Bone marrow (tissue), 2 donors: ENCODE data around the gene SLC12A3.

Source experiments
- DNase-seq, 2 donors: peaks; one replicate each; lab custom pipeline; 2025; lab: John Stamatoyannopoulos, UW

The SLC12A3 gene, protein sequence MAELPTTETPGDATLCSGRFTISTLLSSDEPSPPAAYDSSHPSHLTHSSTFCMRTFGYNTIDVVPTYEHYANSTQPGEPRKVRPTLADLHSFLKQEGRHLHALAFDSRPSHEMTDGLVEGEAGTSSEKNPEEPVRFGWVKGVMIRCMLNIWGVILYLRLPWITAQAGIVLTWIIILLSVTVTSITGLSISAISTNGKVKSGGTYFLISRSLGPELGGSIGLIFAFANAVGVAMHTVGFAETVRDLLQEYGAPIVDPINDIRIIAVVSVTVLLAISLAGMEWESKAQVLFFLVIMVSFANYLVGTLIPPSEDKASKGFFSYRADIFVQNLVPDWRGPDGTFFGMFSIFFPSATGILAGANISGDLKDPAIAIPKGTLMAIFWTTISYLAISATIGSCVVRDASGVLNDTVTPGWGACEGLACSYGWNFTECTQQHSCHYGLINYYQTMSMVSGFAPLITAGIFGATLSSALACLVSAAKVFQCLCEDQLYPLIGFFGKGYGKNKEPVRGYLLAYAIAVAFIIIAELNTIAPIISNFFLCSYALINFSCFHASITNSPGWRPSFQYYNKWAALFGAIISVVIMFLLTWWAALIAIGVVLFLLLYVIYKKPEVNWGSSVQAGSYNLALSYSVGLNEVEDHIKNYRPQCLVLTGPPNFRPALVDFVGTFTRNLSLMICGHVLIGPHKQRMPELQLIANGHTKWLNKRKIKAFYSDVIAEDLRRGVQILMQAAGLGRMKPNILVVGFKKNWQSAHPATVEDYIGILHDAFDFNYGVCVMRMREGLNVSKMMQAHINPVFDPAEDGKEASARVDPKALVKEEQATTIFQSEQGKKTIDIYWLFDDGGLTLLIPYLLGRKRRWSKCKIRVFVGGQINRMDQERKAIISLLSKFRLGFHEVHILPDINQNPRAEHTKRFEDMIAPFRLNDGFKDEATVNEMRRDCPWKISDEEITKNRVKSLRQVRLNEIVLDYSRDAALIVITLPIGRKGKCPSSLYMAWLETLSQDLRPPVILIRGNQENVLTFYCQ

DNA sequence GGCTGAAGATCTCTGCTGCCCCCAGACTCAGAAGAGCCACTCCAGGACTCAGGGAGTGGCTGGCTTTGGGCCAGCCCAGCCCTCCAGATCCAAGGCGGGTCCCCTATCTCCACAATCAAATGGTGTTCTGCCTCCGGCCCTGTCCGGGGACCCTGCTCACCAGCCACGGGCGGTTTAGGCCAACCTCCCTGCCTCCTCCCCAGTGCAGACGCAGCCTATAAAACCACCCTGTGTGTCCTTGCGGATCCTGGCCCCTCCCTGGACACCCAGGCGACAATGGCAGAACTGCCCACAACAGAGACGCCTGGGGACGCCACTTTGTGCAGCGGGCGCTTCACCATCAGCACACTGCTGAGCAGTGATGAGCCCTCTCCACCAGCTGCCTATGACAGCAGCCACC, at the start of gene SLC12A3:
Gene SLC12A3 (plus strand): TSS at position 248 of the 400 bp plus-strand sequence. CDS start 29 bp downstream, at position 277.
- no peak for DNase-seq

DNA sequence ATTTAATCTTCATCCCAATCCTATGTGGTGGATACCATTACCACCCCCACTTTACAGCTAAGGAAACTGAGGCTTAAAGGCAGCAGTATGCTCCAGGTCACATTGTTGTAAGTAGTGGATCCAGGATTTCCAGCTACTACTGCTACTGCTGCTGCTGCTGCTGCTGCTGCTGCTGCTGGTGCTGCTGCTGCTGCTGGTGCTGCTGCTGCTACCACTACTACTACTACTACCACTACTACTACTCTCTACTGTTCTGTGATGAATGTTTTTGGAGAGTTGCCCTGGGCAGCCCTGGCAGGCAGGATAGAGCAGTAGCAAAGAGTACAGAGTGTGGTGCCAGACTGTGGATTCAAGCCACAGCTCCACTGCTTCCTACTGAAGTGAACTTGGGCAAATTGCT, 49.3 kb upstream of the SLC12A3 start:
- DNase-seq, result no peak

DNA sequence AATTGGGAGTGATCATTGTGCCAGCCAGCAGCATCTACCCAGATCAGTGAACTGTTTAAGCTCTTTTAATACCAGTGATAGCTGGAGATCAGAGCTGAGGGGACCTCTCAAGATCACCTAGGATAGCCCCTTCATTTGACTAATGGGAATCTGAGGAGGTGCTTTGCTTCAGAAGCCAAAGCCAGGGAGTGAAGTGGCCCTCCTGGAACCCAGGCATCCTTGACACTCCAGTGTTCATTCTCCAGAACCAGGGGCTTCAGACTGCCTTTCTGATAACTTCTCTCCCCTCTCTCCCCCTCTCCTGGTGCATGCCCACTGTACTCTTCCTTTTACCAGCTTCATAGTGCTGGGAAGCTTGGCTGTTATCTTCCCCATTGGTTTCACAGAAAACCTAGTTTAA, 48.0 kb upstream of the SLC12A3 start:
- no peak for DNase-seq

DNA sequence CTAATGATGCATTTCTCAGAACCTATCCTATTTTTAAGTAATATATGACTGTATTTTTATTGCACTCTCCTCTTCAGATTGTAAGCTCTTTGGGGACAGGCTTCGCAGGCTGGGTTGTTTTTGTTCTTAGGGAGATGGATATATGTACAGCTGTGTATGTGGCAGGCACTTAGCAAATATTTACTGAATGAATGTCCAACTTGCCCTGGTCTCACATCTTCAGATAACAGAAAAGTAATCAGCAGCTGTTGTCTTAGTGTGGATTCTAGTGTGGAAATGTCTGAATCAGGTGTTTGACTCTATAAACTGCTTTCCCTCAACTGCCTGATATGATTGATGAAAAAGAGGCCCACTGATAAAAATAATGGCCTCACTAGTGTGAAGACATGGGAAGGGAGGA, 47.1 kb upstream of the SLC12A3 start:
- no peak for DNase-seq

DNA sequence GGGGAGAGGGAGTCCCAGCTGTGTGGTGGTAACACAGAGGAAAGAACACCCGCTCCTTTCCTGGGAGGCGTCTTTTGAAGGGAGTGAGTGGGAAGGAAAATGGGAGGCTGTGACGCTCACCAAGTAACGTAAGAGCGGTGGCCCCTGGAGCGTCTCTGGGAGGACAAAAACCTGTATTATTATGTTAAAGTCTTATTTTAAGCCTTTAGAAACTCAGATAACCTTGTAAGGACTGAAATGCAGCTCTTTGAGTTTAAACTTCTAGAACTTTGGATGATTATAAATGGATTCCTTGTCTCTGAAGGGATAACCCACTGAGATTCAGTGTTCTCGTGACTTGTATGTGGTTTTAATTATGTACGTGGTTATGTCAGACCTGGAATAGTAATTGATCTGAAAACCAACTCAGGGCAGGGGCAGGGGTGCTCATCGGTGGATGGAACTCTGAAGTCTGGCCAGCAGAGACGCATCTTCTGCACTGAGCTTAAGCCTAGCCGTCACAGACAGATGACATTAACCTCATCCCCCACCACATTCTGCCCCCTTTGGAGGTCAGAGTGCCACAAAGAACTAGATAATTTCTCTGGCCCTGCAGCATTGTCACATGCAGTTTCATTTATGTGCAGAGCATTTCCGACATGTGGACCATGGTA, 41.8 kb upstream of the SLC12A3 start:
- no peak for DNase-seq

DNA sequence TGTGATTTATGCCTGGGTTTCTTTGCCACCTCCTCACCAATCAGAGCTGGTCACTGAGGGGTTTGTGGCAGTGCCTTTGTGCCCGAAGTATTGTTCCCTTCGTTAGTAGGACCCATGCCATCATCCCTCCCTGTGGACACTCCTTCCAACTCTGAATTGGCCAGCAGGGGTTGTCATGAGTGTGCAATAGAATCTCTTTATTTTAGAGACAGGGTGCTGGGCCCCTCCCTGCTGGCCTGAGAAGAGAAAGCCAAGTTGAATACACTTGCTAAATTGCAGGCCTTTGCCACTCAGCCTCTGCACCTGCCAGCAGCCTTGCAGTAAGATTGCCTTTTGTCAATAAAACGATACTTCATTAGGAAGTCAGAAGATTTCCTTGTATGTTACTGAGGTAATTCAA, 40.7 kb upstream of the SLC12A3 start:
- DNase-seq, result no peak

DNA sequence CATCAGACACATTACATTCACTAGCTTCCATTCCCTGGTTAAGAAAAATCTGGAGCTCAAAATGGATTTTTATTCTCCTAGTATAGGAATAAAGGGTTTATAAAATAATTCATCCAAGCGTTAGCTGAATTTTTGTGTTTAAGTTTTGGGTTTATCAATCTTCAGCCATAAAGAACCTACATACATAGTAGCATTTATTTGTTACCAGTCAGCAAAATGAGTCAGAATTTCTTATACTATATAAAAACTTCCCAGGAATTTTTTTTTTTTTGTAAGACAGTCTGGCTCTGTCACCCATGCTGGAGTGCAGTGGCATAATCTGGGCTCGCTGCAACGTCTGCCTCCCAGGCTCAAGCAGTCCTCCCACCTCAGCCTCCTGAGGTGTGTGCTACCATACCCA, 40.2 kb upstream of the SLC12A3 start:
- no peak for DNase-seq

DNA sequence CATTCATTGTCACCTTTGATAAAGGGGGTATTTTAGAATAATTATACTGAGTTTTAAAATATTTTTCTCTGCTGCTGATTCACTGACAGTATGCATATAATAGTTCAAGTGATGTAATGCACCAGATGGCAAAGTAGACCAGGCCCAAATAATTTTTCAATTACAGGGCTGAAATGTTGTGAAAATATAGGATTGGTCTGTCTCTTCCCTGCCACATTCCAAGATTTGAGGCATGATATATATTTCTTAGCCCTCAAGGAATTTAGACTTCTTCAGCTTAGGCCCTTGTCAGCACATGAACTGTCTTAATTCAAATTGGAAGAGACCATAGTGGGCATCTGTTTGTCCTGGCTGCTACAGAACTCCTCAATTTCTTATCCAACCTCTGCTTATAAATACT, 39.2 kb upstream of the SLC12A3 start:
- no peak for DNase-seq

DNA sequence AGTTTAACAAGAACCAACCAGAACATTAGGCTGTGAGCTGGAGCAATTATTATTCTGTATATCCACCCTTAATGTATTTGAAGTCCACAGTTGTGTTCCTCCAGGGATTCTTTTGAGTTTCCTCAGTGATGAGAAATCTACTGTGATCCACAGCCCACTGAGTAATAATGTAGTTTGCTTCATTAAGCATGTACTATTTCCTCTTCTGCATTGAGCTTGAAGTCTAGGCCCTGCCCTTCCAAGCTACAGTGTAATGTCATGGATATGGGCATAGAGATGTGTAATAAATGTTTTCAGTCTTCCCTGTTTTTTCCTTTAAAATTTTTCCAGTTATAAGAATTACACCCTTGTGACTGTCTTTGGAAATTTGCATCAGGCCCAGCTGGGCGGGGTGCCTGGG, 36.4 kb upstream of the SLC12A3 start:
- DNase-seq, result no peak

DNA sequence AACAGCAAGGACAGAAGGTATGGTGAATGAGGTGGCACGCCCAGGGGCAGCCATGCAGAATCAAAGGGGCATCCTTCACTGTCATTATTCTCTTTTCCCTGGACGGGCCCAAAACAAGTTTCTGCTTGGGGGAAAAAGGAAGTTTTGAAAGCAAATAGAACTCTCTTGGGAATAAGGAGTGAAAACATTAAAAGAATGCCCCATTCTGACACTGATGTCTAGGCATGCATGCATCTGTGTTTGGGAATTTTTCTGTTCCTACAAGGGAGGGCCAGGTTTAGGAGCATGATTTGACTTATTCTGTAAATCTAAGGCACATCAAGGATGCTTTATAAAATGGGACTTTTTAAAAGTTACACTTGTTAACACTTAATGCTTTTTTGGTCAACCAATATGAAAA, 34.3 kb upstream of the SLC12A3 start:
- DNase-seq, result no peak

DNA sequence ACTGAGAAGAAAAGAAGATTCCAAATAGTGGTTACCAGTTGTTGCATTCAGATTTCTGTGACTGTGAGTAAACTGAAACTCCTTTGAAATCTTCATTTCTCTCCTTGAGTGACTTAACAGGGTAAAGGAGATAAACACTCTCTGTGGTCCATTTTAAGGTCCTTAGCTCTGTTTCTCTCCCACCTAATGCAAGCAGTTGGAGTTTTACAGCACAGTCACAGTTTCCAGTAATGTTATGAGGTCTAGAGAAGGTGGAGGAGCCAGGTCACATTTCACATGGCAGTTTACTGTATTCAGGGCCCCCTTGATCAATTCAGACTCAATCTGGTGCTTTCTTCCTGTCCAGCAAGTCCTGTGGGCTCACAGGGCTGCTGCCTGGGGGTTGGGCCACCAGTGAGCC, 32.2 kb upstream of the SLC12A3 start:
- DNase-seq, result no peak

DNA sequence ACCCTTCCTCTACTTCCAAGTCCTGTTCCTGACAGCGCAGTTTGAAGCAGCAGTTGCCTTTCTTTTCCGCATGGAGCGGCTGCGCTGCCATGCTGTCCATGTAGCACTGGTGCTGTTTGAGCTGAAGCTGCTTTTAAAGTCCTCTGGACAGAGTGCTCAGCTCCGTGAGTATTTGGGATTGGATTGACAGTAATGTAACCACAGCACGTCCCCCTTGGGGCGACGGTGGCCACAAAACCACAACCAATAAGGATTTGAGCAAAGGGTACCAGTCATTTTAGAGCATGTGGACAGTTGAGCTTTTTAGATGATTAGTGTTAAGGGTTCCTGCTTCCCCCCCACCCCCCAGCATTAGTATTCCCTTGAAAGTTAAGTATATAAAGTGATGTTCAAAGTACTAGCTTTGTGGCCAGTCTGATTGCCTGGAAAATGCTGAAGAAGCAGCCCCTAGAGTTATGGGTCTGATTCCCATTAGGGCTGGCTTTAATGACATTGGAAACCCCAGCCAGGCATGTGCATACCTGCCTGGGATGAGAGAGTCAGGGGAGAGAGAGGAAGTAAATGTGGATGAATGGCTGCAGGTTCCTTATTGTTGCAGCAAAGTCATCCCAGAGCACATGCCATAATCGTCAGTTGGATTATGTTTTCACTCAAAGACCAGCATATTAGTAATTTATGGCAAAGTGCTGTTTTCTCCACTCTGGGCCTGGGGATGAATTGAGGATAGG, 31.6 kb upstream of the SLC12A3 start:
- no peak for DNase-seq

DNA sequence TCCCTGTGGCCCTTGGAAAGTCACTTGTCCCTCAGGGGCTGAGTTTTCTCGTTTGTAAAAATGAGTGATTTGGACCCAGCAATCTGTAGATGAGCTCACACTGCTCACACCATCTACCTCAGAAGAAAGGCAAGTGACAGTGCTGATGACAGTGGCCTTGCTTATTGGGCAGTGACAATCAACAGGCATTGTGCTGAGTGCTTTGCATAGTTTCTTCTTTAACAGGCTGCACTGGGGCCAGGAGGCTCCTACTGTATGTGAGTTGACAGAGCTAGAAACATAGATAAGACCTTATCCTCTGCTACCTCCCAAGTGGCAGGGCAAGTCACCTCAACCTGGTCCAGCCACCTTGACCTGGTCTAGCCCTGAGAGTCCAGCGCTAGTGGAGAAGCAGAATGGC, 29.7 kb upstream of the SLC12A3 start:
- no peak for DNase-seq

DNA sequence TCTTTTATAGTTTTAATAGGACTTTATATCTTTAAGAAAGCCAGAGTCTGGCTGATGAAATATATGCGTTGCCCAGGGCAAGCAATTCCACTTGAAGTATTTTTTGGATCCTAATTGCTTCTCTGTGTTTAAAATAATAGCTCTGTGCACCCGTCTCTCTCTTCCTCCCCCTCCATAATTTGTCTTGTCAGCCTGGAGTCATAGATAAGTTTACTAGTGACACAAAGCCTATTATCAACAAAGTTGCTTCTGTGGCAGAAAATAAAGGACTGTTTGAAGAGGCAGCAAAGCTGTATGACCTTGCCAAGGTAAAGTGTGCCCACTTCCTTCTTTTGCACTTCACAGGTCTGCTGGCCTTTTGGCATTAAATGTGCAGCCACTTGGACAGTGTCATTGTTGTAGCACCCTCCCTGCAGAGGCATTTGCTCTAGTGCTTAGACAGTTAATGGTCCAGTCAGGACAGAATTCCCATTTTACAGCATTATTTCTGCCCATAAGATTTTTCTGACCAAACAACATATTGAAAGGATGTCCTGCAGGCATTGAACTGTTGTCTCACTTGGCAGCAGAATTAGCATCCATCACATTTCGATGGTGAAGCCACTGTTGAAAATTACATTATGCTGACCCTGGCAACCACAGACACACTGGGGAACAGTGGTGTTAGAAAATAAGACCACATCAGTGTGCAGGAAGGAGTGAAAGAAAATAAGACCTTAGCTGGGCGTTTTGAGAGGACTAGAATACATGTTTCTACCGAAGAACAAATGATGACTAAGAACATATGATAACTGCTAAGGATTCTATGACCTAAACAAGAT, 28.4 kb upstream of the SLC12A3 start:
- DNase-seq, result no peak

DNA sequence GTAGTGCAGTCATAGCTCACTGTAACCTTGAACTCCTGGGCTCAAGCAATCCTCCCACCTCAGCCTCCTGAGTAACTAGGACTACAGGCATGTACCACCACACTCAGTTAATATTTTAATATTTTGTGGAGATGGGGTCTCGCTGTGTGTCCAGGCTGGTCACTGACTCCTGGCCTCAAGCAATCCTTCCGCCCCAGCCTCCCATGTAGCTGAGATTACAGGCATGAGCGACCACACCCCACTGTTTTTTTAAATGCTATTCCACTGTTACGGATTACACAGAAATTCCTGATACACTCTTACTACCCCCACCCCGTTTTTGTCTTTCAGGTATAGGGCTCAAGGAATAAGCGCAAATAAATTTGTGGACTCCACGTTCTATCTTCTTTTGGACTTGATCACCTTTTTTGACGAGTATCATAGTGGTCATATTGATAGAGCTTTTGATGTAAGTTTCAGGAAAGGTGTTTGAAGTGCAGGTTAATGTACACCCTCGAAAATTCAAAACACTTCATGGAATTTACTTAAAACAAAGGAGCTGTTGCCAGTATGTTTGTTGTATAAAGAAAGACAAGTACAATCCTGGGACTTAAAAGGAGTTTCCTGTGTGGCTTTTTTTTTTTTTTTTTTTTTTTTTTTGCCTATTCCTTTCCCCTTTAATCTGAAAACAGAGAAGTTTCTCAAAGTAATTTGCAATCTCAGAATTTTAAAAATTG, 26.2 kb upstream of the SLC12A3 start:
- no peak for DNase-seq

DNA sequence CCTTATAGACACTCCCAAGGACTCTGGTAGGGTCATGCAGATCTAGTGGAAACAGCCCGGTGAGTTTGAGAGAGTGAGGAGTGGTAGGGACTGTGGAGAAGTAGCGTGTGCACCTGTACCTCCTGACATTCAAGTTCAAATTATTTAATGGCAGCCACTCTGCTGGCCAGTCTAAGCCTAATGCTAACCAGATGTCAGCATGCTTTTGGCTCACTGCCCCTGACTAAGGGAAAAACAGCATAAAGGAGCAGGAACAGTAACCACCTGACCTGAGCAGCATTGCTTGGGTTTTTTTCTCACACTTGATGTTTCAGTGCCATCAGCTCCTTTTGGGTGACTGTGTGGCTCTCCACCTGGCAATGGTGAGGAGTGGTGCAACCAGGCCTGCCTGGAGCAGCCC, 23.8 kb upstream of the SLC12A3 start:
- DNase-seq, result no peak

DNA sequence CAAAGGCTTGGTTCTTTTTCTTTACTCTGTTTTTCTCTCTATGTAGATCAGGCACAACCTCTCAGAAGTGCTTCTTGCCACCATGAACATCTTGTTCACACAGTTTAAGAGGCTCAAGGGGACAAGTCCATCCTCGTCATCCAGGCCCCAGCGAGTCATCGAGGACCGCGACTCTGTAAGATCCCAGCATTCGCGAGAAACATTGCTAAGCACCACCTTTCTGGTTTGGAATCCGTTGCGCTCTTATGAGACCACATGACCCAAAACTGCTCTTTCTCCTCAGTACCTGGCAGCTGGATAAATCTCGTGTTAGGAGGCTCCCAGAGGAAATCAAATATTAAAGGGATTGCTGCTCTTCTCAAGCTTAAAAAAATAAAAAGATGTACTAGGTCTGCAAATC, 23.3 kb upstream of the SLC12A3 start:
- no peak for DNase-seq

DNA sequence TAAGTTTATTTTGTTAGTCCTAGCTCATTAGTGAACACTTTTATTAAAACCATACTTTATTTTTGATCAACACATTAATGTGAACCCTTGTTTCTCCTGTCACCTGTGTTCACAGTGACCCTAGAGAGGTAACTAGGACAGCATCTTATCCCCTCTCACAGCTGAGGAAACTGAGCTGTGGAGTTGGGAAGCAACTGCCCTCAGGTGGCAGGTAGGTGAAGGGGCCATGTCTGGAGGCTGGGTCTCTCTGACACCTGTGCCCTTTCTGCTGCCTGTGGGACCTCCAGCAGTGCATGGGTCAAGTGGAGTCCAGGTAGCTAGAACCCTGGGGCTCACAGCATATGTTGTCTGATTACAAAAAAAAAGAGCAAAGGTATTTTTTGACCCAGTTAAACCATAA, 22.9 kb upstream of the SLC12A3 start:
- DNase-seq, result no peak

DNA sequence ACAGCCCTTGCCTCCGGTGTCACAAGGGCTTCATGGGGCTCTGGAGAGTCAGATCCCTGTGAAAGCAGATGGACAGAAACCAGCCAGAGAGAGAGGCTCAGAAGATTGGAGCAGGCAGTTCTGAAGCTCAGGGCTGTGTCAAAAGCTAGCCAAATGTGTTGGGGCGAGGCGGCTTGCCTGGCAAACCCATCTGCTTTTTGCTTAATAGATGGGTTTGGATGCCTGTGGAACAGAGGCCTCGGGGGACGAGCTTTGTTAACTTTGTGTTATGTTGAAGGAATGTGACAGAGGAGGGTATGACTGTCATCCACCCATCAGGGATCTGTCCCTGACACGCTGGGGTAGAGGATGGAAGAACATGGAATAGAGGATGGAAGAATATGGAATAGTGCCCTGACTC, 21.0 kb upstream of the SLC12A3 start:
- no peak for DNase-seq
